Measurements from ENCODE around the gene RPS15A.
"Not testable (repeated sequence)": the region's sequence is repeated elsewhere in the genome, so short reads cannot be mapped to it uniquely, and the experiment has no call there.

Gene RPS15A

DNA sequence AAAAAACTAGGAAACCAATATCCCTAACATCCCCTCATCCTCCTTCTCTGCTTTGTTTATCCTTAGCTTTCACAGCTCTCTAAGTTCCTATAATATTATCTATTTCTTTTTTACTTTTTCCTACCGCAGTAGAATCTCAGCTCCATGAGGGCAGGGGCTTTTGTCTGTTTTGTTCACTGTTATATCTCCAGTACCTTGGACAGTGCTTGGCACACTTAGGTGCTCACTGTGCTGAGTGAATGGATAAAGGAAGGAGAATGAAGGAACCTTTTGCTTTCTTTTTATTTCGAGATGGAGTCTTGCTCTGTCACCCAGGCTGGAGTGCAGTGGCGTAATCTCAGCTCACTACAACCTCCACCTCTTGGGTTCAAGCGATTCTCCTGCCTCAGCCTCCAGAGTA lies 51.4 kb downstream of the RPS15A start:
- DNase-seq, result not testable (repeated sequence)

DNA sequence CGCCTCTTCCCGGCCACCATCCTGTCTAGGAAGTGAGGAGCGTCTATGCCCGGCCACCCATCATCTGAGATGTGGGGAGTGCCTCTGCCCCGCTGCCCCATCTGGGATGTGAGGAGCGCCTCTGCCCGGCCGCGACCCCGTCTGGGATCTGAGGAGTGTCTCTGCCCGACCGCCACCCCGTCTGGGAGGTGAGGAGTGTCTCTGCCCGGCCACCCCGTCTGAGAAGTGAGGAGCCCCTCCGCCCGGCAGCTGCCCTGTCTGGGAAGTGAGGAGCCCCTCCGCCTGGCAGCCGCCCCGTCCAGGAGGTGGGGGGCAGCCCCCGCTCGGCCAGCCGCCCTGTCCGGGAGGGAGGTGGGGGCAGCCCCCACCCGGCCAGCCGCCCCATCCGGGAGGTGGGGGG lies 55.9 kb downstream of the RPS15A start:
- DNase-seq, result not testable (repeated sequence)

Data from NCI-H2081 treated with DMSO at 0.1 percent for 48 hours (cell line).